HEK293 (cell line): ENCODE measurements around the gene GDF7.

Experiments used
- CTCF ChIA-PET: fragments of 350-600 bp; formaldehyde crosslinking; extraction: SDS; loops from one replicate; lab custom pipeline; 2021; ENCODE audit warnings: antibody characterized with exemption; lab: Yijun Ruan, JAX
- POLR2A ChIA-PET: fragments of 300-600 bp; formaldehyde crosslinking; extraction: SDS; loops from one replicate; lab custom pipeline; 2020; ENCODE audit warnings: antibody characterized with exemption, inconsistent platforms; lab: Yijun Ruan, JAX
- H3K27ac ChIP-seq: fragments of 200-500 bp; sonication (Bioruptor generic); 2 replicates; pipeline ENCODE4 v1.5.1; 2014; ENCODE audit warnings: low read depth, low read length, control low read depth, inconsistent platforms; ENCODE audit errors: extremely low read depth
- H3K36me3 ChIP-seq, 2 experiments: fragments of 200-500 bp in 1 of 2; sonication (Bioruptor generic) in 1 of 2; 1 replicate in 1 of 2; 2 replicates in 1 of 2; pipeline ENCODE4 v1.5.1; 2014 to 2017; ENCODE audit warnings: inconsistent platforms in 2 of 2, low read length in 2 of 2; ENCODE audit not compliant: control insufficient read depth in 2 of 2, insufficient read depth in 1 of 2
- H3K4me1 ChIP-seq: fragments of 200-500 bp; sonication (Bioruptor generic); 2 replicates; pipeline ENCODE4 v1.5.1; 2014; ENCODE audit warnings: mild to moderate bottlenecking, low read length, inconsistent platforms; ENCODE audit not compliant: control insufficient read depth, insufficient read depth
- H3K4me3 ChIP-seq: 2 replicates; pipeline ENCODE4 v1.5.1; 2011; ENCODE audit warnings: low read depth, mild to moderate bottlenecking, control low read depth, low read length, moderate library complexity
- H3K9me3 ChIP-seq: fragments of 200-500 bp; sonication (Bioruptor generic); 2 replicates; pipeline ENCODE4 v1.5.1; 2014; ENCODE audit warnings: low read depth, low read length, inconsistent platforms; ENCODE audit not compliant: control insufficient read depth, insufficient read depth
- BCL11B ChIP-seq: fragments of 450-650 bp; formaldehyde crosslinking; IDR thresholded peaks from 2 replicates; pipeline ENCODE4 v1.5.1; 2016; ENCODE audit warnings: low read depth, missing biosample characterization, missing genetic modification characterization
- PRDM4 ChIP-seq: fragments of 450-650 bp; formaldehyde crosslinking; IDR thresholded peaks from 2 replicates; pipeline ENCODE4 v1.5.1; 2017; ENCODE audit warnings: missing biosample characterization, missing genetic modification characterization
- SALL2 ChIP-seq: fragments of 450-650 bp; formaldehyde crosslinking; IDR thresholded peaks from 2 replicates; pipeline ENCODE4 v1.5.0; 2017; ENCODE audit warnings: missing biosample characterization, mild to moderate bottlenecking, missing genetic modification characterization, borderline replicate concordance
- TCF7L2 ChIP-seq: IDR thresholded peaks from 2 replicates; pipeline ENCODE4 v1.6.1; 2011; ENCODE audit warnings: low read depth, mild to moderate bottlenecking, inconsistent platforms, low read length, moderate library complexity, borderline replicate concordance
- YY2 ChIP-seq: fragments of 450-650 bp; formaldehyde crosslinking; IDR thresholded peaks from 2 replicates; pipeline ENCODE4 v1.5.1; 2016; ENCODE audit warnings: missing biosample characterization, missing genetic modification characterization
- ZBTB1 ChIP-seq: fragments of 450-650 bp; formaldehyde crosslinking; IDR thresholded peaks from 2 replicates; pipeline ENCODE4 v1.5.1; 2016; ENCODE audit warnings: missing biosample characterization, missing genetic modification characterization
- ZBTB10 ChIP-seq: fragments of 450-650 bp; formaldehyde crosslinking; IDR thresholded peaks from 2 replicates; pipeline ENCODE4 v1.5.1; 2016; ENCODE audit warnings: missing biosample characterization, missing genetic modification characterization
- ZBTB20 ChIP-seq: fragments of 450-650 bp; formaldehyde crosslinking; IDR thresholded peaks from 2 replicates; pipeline ENCODE4 v1.5.1; 2016; ENCODE audit warnings: missing biosample characterization, missing genetic modification characterization
- ZBTB21 ChIP-seq: fragments of 450-650 bp; formaldehyde crosslinking; IDR thresholded peaks from 2 replicates; pipeline ENCODE4 v1.5.1; 2017; ENCODE audit warnings: missing biosample characterization, missing genetic modification characterization
- ZNF112 ChIP-seq: fragments of 450-650 bp; formaldehyde crosslinking; IDR thresholded peaks from 2 replicates; pipeline ENCODE4 v1.5.0; 2017; ENCODE audit warnings: missing biosample characterization, missing genetic modification characterization
- ZNF114 ChIP-seq: fragments of 450-650 bp; formaldehyde crosslinking; IDR thresholded peaks from 2 replicates; pipeline ENCODE4 v1.5.0; 2017; ENCODE audit warnings: missing biosample characterization, missing genetic modification characterization
- ZNF148 ChIP-seq: fragments of 450-650 bp; formaldehyde crosslinking; IDR thresholded peaks from 2 replicates; pipeline ENCODE4 v1.5.0; 2017; ENCODE audit warnings: missing biosample characterization, missing genetic modification characterization, borderline replicate concordance
- ZNF157 ChIP-seq: fragments of 450-650 bp; formaldehyde crosslinking; IDR thresholded peaks from 2 replicates; pipeline ENCODE4 v1.5.1; 2016; ENCODE audit warnings: missing biosample characterization, missing genetic modification characterization
- ZNF211 ChIP-seq: fragments of 450-650 bp; formaldehyde crosslinking; IDR thresholded peaks from 2 replicates; pipeline ENCODE4 v1.5.1; 2016; ENCODE audit warnings: low read depth, missing biosample characterization, missing genetic modification characterization
- ZNF266 ChIP-seq: fragments of 450-650 bp; formaldehyde crosslinking; IDR thresholded peaks from 2 replicates; pipeline ENCODE4 v1.5.1; 2016; ENCODE audit warnings: missing biosample characterization, missing genetic modification characterization, low read depth
- ZNF433 ChIP-seq: fragments of 450-650 bp; formaldehyde crosslinking; IDR thresholded peaks from 2 replicates; pipeline ENCODE4 v1.5.1; 2016; ENCODE audit warnings: missing biosample characterization, missing genetic modification characterization, low read depth
- ZNF488 ChIP-seq: fragments of 450-650 bp; formaldehyde crosslinking; IDR thresholded peaks from 2 replicates; pipeline ENCODE4 v1.5.1; 2016; ENCODE audit warnings: missing biosample characterization, missing genetic modification characterization
- ZNF501 ChIP-seq: fragments of 450-650 bp; formaldehyde crosslinking; IDR thresholded peaks from 2 replicates; pipeline ENCODE4 v1.5.1; 2016; ENCODE audit warnings: missing biosample characterization, missing genetic modification characterization
- ZNF510 ChIP-seq: fragments of 450-650 bp; formaldehyde crosslinking; IDR thresholded peaks from 2 replicates; pipeline ENCODE4 v1.5.1; 2018; ENCODE audit warnings: mild to moderate bottlenecking, missing genetic modification characterization, missing biosample characterization; ENCODE audit not compliant: insufficient replicate concordance
- ZNF558 ChIP-seq: fragments of 450-650 bp; formaldehyde crosslinking; IDR thresholded peaks from 2 replicates; pipeline ENCODE4 v1.5.1; 2016; ENCODE audit warnings: missing biosample characterization, missing genetic modification characterization
- ZNF610 ChIP-seq: fragments of 450-650 bp; formaldehyde crosslinking; IDR thresholded peaks from 2 replicates; pipeline ENCODE4 v1.5.1; 2016; ENCODE audit warnings: missing biosample characterization, missing genetic modification characterization, borderline replicate concordance
- ZNF677 ChIP-seq: fragments of 450-650 bp; IDR thresholded peaks from 2 replicates; pipeline ENCODE4 v1.5.0; 2018; ENCODE audit warnings: missing biosample characterization, mild to moderate bottlenecking, missing genetic modification characterization, moderate library complexity
- ZNF768 ChIP-seq: fragments of 450-650 bp; formaldehyde crosslinking; IDR thresholded peaks from 2 replicates; pipeline ENCODE4 v1.5.1; 2018; ENCODE audit warnings: missing biosample characterization, mild to moderate bottlenecking, missing genetic modification characterization
- ZNF837 ChIP-seq: fragments of 450-650 bp; formaldehyde crosslinking; IDR thresholded peaks from 2 replicates; pipeline ENCODE4 v1.5.1; 2016; ENCODE audit warnings: missing biosample characterization, missing genetic modification characterization

GDF7 gene

GRCh38 chr2:20697322-20697934 lies 30.5 kb downstream of the GDF7 start (continued):
- no peak for TF ChIP-seq ZNF488 (tag by site-specific recombination)
- no peak for TF ChIP-seq ZNF112 (tag by site-specific recombination)
- TF ChIP-seq YY2 = no peak
- TF ChIP-seq ZNF768 (tag by site-specific recombination) = no peak
- TF ChIP-seq ZNF148 (tag by site-specific recombination) = no peak
- no peak for TF ChIP-seq ZNF211 (tag by site-specific recombination)
- no peak for TF ChIP-seq ZNF677
- no peak for TF ChIP-seq ZBTB1 (tag by site-specific recombination)
- TF ChIP-seq, all 188 proteins: peak for 0

GRCh38 chr2:20698916-20699613 lies 32.1 kb downstream of the GDF7 start:
- TF ChIP-seq ZNF266 (tag by site-specific recombination) = no peak
- TF ChIP-seq ZNF610 (tag by site-specific recombination) = no peak
- no peak for TF ChIP-seq ZNF114 (tag by site-specific recombination)
- TF ChIP-seq BCL11B (tag by site-specific recombination) = no peak
- TF ChIP-seq ZBTB20 (tag by site-specific recombination) = no peak
- TF ChIP-seq SALL2 (tag by site-specific recombination) = no peak
- TF ChIP-seq ZNF510 = no peak
- no peak for TF ChIP-seq ZBTB21
- TF ChIP-seq ZNF433 (tag by site-specific recombination) = no peak
- no peak for TF ChIP-seq ZBTB10 (tag by site-specific recombination)
- TF ChIP-seq ZNF501 (tag by site-specific recombination) = no peak
- TF ChIP-seq ZNF837 (tag by site-specific recombination) = no peak
- TF ChIP-seq ZNF558 (tag by site-specific recombination) = no peak
- TF ChIP-seq PRDM4 (tag by site-specific recombination) = no peak
- no peak for TF ChIP-seq ZNF157
- no peak for TF ChIP-seq TCF7L2
- no peaks in the 10 kb centered on the region for H3K4me1 ChIP-seq
- H3K27ac ChIP-seq = no peak overlapping the region
- H3K36me3 ChIP-seq = peaks cover 0 to 4% of the 10 kb centered on the region in 2 experiments; a peak in 1 of 3 replicates
- CTCF ChIA-PET = interaction anchor here (1.3 kb wide), 1 partner anchor 38 kb away, joined by 5 read pairs; no protein-coding TSS in a partner anchor
- H3K9me3 ChIP-seq = no peaks in the 10 kb centered on the region
- POLR2A ChIA-PET = no interaction called here
- no peak overlapping the region for H3K4me3 ChIP-seq
